Cardiac septum (tissue), 1 donor: Measurements from ENCODE around the gene LRRC40. TPM values are rescaled to one million over a fixed set of nuclear protein-coding genes. Genes with fewer than 3 reads are reported as not detected.

Source experiments
- DNase-seq: peaks from one replicate; pipeline ENCODE4 v3.0.0-alpha.2; 2020; ENCODE audit warnings: low spot score
- intact Hi-C: fragments of 100-400 bp; cut with DNase I; formaldehyde crosslinking; loops from one replicate; pipeline ENCODE4 v1.14.0; 2022
- total RNA-seq: library from RNA; stranded (reverse); fragmentation: NEBNext Ultra II Directional; extraction: Animal tissue kit (Norgen Biotek cat#: 25700); gene quantifications from one replicate; pipeline ENCODE4 v1.2.1, GENCODE V29; 2021
- donor health status: DM: no; HTN: no; CAD: no.

Gene LRRC40
- total RNA-seq, 1 donor from 2014 or later: 10.6 TPM

- intact Hi-C loops: no loop called here
- DNase-seq: no peak
These were observed 62.2 kb downstream of the LRRC40 start for GRCh38 chr1:70143048-70143659.

GRCh38 chr1:70142075-70142474 is 63.3 kb downstream of the LRRC40 start:
- DNase-seq: no peak
- intact Hi-C loops: no loop called here

- intact Hi-C loops: no loop called here
These were observed 64.5 kb downstream of the LRRC40 start for GRCh38 chr1:70140894-70141293.

GRCh38 chr1:70140343-70140742 is 65.0 kb downstream of the LRRC40 start:
- DNase-seq: no peak
- intact Hi-C loops: no loop called here

More at GRCh38 chr1:70140894-70141293, 64.5 kb downstream of the LRRC40 start:
- DNase-seq: no peak

GRCh38 chr1:70134148-70134547 is 71.2 kb downstream of the LRRC40 start:
- DNase-seq: no peak
- intact Hi-C loops: loop anchor here (5.0 kb wide), 1 partner anchor 378 kb away; no protein-coding TSS in a partner anchor

- no peak for DNase-seq
- intact Hi-C loops: no loop called here
These were observed 88.3 kb downstream of the LRRC40 start for GRCh38 chr1:70117046-70117445.

GRCh38 chr1:70115315-70115714 is 90.1 kb downstream of the LRRC40 start:
- DNase-seq: no peak
- intact Hi-C loops: no loop called here

GRCh38 chr1:70112838-70113237 is 92.5 kb downstream of the LRRC40 start:
- intact Hi-C loops: no loop called here
- DNase-seq: no peak

GRCh38 chr1:70109241-70109640 is 96.1 kb downstream of the LRRC40 start:
- intact Hi-C loops: no loop called here
- DNase-seq: no peak

GRCh38 chr1:70103770-70104169 is 101.6 kb downstream of the LRRC40 start:
- no peak for DNase-seq

GRCh38 chr1:70101774-70102173 is 103.6 kb downstream of the LRRC40 start:
- DNase-seq: no peak

More at GRCh38 chr1:70103770-70104169, 101.6 kb downstream of the LRRC40 start:
- intact Hi-C loops: no loop called here

GRCh38 chr1:70101231-70101630 is 104.1 kb downstream of the LRRC40 start:
- DNase-seq: no peak
- intact Hi-C loops: no loop called here

More at GRCh38 chr1:70101774-70102173, 103.6 kb downstream of the LRRC40 start:
- intact Hi-C loops: no loop called here

Other genes with a start within 250 kb of the LRRC40 start
- 64.8 TPM for gene SRSF11, start 15.8 kb upstream of the LRRC40 start, total RNA-seq
- 11.8 TPM for gene ANKRD13C, start 149.1 kb upstream of the LRRC40 start, total RNA-seq
- 0.43 TPM for gene CTH, start 205.7 kb upstream of the LRRC40 start, total RNA-seq